GM18498 (cell line): Measurements from ENCODE around the gene SEMA5B.

Experiments
- ATAC-seq: cut with Tn5 transposase; IDR thresholded peaks from one replicate; pipeline ENCODE4 v1.9.1; 2021; ENCODE audit warnings: mild to moderate bottlenecking, moderate library complexity; ENCODE audit not compliant: unreplicated experiment

Gene SEMA5B

DNA sequence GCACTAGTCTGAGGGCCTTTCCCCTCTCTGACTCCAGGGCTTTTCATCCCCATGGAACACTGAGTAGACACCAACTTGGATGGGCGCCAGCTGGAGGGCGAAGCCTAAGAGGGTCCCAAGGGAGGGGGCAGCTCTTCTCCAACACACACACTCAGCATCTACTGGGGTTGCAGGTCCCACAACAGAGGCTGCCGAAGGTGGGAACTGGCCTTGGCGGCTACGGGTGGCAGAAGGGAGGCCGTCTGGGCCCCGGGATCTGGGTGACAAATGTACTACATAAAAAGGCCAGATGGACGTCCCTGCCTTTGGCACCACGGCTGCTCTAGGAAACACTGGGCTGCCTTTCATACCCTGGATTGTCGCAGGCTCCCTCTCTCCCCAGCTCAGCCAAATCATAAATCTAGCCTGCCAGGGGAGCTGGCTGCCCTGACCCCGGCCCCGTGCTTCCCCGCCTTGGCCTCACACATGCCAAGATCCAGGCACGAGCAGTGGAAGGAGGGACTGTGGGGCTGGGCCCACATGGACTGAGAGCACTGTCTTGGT, 31.5 kb downstream of the SEMA5B start:
- ATAC-seq, result no peak

DNA sequence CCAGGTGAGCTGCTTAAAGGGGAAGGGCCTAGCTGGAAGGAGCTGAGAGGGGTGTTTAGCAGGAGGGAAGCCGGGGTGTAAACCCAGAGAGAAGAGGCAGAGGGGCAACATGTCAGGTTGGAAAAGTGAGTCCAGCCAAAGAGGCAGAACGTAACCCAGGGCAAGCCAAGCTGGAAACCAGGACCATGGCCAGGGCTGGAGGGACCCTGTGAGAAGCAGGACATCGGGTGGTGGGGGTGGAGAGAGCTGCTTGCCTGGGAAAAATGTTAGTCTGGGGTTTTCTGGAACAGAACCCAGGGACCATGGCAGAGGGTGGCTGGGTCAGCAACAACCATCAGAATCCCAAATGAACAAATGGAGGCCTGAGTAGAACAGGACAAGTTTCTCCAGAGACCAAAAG, 32.6 kb downstream of the SEMA5B start:
- no peak for ATAC-seq

DNA sequence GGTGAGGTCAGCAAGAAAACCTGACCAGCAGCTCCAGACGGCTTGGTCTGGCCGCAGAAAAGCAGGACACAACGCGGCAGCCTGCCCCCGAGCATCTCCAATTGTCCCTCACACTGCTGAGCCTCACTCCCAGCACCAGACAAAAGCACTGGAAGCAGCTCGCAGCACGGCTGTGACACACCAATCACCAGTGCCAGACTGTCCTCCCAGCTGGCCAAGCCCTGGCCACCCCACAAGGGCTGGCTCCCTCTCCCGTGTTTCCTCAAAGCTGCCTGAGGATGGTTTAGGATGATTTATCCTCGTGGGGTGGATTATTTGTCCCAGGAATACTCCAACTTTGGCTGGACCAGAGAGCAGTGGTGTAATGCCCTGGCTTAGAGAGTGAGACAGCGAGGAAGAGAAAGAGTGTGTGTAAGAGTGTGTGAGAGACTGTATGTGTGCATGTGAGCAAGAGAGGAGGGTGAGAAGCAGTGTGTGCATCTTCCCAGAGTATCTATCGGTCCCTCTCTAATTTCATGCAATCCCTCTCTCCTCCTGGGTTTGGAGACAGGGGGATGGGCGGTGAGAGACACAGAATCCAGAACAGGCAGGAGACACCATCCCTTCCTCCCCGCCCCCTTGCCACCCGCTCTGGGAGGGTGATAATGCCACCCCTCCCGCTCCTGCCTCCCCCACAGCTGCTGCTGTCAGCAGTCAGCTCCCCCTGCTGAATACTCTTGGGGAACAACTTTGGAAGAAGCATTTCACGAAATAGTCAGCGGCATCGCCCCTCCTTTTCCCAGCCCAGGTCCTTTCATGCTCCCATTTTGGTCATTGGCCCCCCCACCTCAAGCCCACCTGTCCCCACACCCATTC, 34.2 kb downstream of the SEMA5B start:
- no peak for ATAC-seq

DNA sequence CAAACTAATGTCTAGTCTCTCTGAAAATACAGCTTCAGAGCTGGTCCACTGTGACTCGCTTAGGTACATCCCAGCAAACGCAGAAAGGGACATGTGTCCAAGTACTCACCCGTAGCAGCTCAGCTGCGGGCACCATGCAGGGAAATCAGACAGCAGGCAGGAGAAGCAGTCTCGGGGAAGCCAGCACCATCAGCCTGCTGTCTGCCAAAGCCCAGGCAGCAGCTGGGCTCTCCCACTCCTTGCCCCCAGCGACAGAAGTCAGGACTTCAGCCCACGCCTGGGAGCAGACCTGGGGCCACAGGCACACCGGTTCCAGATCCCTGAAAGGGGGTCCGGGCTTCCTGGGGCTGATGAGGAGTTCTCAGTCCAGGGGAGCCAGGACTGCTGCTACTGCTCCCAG, 34.9 kb downstream of the SEMA5B start:
- no peak for ATAC-seq

DNA sequence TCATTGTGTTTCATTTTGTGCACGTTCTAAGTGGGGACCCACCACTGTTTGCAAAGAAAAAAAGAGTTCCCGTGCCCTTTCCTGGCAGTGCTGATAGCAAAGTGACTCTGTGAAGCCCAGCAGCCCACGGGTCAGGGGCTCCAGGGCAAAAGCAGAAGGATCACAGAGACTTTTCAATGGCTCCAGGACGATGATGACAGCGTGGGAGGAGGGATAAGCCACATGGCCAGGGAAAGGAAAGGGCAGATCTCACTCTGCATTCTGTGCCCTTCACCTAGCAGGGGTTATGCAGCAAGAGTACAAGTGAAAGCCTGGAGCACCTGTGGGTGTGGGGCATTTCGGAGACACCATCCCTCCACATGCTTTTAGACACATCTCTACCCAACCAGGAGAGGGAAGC, 35.4 kb downstream of the SEMA5B start:
- ATAC-seq, result no peak

DNA sequence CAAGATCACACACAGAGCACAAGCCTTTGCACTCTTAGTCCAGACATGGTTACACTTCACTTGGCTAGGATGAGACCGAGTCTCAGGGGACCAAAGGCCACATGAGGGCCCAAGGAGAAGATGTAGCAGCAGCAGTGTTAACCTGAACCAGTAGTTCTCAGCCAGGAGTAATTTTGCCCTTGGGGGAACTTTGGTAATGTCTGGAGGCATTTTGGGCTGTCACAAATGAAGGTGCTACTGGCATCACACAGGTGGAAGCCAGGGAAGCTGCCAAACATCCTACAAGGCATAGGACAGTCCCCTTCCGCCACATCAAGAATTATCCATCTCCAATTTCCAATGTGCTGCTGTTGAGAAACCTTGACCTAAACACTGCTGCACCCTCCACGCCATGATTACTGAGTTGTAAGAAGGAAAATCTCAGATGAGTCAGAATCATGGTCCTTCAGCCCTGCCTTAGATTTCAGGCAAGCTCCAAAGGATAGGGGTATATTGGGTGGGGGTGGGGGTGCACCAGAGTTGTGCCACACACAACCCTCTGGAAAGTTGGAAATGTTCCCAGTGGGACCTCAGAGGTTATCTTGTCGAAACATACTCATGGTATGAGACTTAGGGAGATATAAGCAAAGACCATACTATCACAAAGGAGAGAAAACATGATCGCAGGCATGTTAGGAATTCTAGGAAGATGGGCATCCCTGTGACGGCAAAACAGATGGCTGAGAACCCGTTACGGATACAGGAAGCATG, 36.2 kb downstream of the SEMA5B start:
- no peak for ATAC-seq

DNA sequence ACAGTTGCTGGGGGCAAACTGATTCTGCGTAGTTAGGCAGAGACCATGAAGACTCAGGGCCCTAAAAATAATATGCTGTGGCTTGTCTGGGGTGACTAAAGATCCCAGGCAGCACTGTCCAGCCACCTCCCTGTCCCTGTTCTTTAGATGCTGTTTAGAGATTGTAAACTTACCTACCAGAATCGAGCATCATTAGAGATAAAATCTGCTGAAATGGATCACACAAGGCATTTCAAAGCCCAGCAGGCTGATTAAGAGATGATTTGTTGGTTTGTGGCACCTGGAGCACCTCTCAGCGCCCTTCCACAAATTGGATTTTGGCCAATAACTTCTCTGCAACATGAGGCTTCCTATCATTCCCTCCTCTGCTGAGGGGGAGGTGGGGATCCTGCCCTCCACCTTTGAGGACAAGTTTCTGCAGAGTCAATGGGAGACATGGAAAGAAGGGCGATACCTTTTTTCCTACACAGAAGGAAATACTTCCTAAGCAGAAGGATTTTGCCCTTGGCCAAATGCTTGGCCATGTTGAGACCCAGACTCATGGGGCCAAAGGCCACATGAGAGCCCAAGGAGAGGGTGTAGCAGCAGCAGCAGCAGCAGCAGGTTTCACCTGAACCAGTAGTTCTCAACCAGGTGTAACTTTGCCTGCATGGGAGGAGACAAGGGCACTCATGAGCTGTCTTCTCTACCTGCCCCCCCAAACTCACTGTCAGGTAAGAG, 37.5 kb downstream of the SEMA5B start:
- no peak for ATAC-seq

DNA sequence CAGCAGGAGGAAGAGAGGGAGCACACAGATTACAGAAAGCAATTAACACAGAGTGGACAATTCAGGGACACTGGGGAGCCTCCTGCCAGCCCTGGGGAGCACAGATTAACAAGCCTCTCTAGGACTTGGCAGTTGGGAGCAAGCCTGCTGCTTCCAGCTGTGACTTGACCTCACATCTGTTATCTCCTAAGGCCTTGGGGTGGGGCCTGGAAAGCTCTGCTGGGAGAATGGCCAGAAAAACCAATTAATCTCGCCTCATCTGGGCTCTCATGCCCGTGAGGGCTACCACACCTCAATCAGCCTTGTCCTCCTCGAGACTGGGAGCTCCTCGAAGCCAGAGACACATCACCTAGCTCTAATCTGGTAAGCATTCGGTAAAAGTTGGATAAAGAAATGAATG, 39.1 kb downstream of the SEMA5B start:
- no peak for ATAC-seq

DNA sequence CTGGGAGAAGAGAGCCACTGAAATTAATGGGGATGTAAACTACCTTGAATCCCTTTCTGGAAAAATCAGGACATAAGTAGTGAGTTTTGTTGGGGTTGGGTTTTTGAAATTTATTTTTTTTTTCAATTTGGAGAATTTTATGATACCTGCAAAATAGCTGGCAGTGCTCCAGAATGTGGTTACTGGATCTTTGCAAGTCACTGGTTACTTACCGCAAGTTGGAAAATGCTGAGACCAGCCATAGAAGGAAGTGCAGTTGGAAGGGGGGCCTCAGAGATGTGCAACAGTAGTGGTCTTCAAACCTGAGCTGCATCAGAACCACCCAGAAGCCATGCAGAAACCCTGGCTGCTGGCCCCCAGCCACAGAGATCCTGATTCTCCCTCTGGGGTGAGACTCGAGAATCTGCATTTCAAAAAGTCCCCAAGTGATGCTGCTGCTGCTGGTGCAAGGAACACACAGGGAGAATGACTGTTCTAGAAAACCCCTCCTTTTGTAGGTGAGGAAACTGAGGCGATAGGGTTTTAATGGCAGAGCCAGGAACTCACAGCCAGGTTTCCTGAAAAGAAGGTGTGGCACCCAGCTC, 39.7 kb downstream of the SEMA5B start:
- ATAC-seq, result no peak

DNA sequence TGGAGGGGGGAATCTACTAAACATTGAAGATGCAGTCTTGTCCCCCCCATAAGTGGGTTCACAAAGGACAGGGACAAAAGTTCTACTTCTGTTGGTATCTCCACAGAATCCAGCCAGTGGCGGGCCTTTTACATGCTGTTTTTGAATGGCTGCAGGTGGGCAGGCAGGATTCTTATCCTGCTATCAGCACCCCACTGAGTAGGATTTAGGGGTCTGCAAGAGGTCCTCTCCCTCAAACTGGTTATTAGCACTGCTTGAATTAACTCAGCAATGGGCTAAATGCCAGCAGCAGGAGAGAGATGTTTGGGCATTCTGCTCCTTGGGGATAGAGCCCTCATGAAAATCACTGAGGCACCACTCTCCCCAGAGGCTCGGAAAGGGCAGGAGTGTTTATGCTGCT, 40.3 kb downstream of the SEMA5B start:
- ATAC-seq, result no peak

DNA sequence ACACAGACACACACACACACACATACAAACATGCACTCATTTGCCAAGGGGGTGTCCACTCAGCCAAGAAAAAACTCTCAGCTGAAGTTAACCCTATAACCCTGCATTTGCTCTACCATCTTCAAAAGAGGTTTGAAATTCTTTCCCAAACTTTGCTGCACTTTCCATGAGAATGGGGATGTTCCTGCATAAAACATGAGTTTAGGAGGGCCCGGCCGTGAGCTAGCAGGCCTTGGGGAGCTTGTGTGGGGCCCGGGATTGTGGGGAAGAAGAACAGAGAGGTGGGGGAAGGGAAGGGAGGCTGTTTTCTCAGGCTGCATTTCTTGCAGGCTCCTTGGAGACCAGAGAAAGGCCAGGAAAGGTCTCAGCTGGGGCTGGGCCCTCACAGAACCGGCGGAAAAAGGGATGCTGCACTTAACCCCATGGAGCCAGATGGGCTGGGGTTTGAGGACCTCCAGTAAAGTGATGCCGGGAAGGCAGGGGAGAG, 40.8 kb downstream of the SEMA5B start:
- ATAC-seq, result no peak

DNA sequence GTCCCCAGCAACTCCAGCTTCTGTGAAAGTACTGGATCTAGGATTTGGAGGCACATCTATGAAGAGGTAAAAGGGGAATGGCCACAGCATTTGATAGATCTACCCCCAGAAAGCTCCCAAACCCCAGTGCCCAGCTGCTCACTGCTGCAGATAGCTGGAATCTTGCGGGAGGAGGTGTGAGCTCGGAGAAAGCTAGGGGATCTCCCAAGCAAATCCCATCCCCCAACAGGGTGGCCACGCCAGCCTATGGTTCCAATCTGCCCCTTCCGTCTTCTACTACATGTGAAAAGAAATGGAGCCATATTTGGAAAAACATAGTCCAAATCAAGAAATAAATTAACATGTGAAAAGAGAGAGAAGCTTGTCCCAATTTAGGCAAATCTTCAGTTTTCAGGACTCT, 42.0 kb downstream of the SEMA5B start:
- ATAC-seq, result no peak

DNA sequence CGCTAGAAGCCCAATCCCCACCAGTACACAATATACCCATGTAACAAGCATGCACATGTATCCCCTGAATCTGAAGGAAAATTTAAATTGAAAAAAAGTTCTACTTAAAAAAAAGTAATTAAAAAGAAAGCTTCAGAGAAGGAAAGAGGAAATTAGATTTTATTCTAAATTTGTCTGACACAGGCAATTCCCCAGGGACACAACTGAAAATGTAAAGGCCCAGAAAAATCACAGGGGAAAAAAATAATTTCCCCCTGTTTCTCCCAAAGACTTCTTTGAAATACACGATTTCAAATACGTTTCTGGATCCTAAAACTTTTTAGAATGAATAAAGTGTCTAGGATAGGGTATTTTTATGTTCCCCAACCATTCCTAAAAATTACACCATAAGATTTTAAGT, 42.9 kb downstream of the SEMA5B start:
- ATAC-seq, result no peak

DNA sequence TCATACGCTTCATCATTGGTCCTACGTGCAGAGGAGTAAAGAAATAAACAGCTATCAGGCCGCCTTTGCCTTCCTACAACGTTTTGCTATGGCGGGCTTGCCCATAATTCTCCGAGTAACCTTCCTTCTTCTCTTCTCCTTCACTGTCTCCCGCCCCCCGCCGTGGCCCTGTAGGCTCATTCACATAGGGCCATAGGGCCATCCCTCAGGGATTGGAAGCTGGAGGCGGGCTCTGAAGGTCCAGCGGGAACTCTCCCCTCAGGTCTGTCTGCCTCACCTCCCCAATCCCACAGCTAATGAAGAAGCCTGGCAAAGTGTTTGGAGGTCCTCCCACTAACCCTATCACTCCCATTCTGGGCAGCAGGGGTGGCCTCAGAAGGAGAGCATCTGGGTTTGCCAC, 43.6 kb downstream of the SEMA5B start:
- no peak for ATAC-seq

DNA sequence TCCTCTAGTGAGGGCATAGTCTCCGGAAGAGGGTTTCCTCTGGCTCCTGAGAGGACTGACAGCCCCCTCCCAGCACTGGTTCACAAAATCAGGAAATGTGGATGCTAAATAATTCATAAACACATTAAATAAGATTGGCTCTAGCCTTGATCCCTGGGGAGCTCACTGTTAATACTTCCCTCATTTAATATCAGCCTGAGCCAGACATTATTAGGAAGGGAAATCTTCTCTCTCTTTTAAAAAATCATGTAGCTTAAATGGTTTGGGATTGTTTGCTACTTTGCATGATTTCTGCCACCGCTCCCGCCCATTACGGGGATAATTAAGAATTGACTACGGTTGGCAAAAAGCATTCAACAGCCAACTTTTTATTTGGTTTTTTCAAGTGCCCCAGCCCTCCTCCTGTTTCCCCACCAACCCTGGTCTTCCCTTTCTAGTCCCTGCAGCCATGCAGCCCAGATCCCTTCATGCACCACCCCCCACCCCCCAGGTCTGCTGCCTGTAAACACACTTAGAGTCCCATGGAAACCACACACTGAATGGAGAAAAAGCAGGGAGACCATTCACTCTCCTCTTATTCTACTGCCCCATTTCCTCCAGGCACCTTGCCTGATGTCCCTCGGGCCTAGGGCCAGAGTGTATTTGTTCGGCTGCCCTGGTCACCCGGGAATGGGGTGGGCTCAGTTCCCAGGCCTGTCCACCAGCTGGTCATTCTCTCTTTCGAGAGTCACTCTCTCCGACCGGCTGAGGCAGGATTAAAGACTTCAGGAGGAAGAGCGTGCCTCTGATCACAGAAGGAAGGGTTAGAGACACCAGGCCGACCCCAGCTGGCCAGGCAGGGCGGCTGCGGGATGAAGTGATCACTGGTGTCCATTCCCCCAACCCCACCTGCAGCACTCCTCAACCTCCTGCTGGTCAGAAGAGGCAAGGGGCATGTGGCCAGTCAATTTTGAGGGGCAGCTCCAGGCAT, 45.1 kb downstream of the SEMA5B start:
- no peak for ATAC-seq

DNA sequence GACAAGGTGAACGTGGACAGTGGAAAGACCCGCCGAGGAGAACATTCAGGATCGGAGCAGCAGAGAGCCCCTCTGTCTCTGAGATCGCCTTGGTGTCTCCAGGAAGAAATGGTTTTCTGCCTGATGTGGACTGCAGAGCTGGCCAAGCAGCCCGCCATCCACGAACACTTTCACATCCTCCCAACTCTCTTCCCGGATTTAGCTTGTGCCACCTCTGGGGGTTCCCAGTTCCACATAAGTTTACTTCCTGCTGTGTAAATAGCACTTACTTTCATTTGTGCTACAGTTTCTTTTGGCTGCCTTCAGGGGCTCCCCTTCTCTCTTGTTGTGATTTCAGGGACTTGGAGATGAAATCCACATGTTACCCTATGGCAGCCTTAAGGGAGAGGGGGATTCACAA, 48.4 kb downstream of the SEMA5B start:
- ATAC-seq, result no peak

DNA sequence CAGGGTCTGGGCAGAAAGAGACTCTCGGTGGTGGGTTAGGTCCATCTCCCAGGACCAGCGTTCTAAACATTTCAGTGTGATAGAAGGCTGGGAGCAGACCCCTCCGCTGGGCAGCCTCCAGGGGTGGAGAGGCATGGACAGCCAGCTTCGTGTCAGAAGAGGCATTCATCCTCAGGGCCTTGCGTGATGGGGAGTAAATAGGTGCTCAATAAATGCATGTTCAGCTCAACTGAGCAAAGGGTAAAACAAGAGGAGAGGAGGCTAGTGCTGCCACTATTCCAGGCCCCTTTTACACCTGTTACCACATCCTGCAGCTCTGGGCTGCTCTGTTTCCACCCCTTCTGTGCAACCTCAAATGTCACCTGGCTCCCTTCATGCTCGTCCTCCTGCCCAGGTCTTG, 49.0 kb downstream of the SEMA5B start:
- ATAC-seq, result no peak

DNA sequence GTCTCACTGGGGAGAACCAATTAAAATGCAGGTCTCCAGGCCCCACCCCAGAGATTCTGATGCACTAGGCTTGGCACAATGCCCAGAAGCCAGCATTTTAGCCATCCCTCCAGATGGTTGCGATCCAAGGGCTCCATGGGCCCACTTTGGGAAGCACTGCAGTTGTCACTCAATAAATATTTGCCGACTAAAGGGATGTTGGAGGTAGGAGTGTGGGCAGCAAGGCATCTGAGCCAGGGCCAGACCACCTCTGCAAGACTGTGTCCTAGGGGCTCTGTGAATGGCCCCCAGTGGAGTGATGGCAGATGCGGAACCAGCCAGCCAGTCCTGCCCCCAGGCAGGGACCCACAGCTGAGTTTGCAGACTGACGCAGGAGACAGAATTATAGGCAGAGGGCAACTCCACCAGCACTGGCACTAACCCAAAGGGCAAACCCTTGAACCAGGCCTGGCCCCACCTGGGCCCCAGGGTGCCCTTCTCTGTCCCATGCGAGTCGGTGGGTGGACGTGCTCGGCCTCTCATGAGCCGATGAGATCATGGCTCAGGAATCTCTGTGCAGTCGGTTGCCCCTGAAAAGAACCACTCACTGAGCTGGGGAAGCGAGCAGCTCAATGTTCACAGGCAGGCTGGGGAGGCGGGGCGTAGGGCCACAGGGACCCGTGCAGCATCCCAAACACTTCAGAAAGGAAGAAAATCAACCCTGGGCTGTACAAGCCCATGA, 49.7 kb downstream of the SEMA5B start:
- no peak for ATAC-seq

DNA sequence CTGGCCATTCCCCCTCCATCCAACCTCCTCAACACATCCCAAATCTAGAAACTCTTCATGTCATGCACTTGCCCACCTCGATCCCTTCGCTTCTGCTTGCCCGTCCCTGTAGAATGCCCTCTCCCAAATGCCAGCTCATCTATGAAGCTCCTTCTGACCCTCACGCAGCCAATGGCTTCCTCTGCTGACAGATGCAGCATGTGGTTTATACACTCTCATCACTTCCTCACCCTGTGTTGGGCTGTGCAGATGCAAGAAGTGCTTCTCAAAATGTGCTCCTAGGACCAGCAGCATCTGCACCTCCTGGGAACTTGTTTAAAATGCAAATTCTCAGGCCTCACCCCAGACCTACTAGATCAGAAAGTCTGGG, 51.7 kb downstream of the SEMA5B start:
- ATAC-seq, result peak; percentile 59
